GM23248 (cell line): ENCODE measurements around the gene KIF4A. TPM values are rescaled to one million over a fixed set of nuclear protein-coding genes. Genes with fewer than 3 reads are reported as not detected.

Experiments
- DNase-seq: peaks from one replicate; pipeline ENCODE4 v3.0.0-alpha.2; 2015
- H2AFZ ChIP-seq: fragments of 200-600 bp; sonication (generic); 2 replicates; pipeline ENCODE4 v1.6.1; 2016; ENCODE audit warnings: antibody characterized with exemption
- H3F3A ChIP-seq: fragments of 200-600 bp; sonication (generic); 2 replicates; pipeline ENCODE4 v1.6.1; 2016; ENCODE audit warnings: mild to moderate bottlenecking, antibody characterized with exemption, mixed run types; ENCODE audit not compliant: insufficient read depth
- H3K27ac ChIP-seq: fragments of 200-600 bp; sonication (generic); 2 replicates; pipeline ENCODE4 v1.5.1; 2016; ENCODE audit warnings: mild to moderate bottlenecking
- H3K27me3 ChIP-seq: fragments of 200-600 bp; sonication (generic); replicated peaks from 2 replicates; pipeline ENCODE4 v1.6.1; 2016; ENCODE audit warnings: mild to moderate bottlenecking; ENCODE audit not compliant: insufficient read depth
- H3K36me3 ChIP-seq: fragments of 200-600 bp; sonication (generic); 2 replicates; pipeline ENCODE4 v1.6.1; 2016; ENCODE audit warnings: low read depth, mild to moderate bottlenecking
- H3K4me1 ChIP-seq: fragments of 200-600 bp; sonication (generic); 2 replicates; pipeline ENCODE4 v1.6.1; 2016; ENCODE audit warnings: mild to moderate bottlenecking; ENCODE audit not compliant: insufficient read depth
- H3K4me2 ChIP-seq: fragments of 200-600 bp; sonication (generic); one replicate; pipeline ENCODE4 v1.6.1; 2016; ENCODE audit warnings: mild to moderate bottlenecking; ENCODE audit not compliant: unreplicated experiment
- H3K4me3 ChIP-seq: fragments of 200-600 bp; sonication (generic); 2 replicates; pipeline ENCODE4 v1.5.1; 2016; ENCODE audit warnings: mild to moderate bottlenecking
- H3K79me2 ChIP-seq: fragments of 200-600 bp; sonication (generic); 2 replicates; pipeline ENCODE4 v1.6.1; 2016; ENCODE audit warnings: mild to moderate bottlenecking; ENCODE audit not compliant: insufficient read depth
- H3K9ac ChIP-seq: fragments of 200-600 bp; sonication (generic); 2 replicates; pipeline ENCODE4 v1.6.1; 2016; ENCODE audit warnings: mild to moderate bottlenecking
- H3K9me2 ChIP-seq: fragments of 200-600 bp; sonication (generic); 2 replicates; pipeline ENCODE4 v1.6.1; 2016; ENCODE audit warnings: mixed run types, mild to moderate bottlenecking, moderate library complexity; ENCODE audit not compliant: insufficient read depth
- H3K9me3 ChIP-seq: fragments of 200-600 bp; sonication (generic); one replicate; pipeline ENCODE4 v1.6.1; 2017; ENCODE audit warnings: low read depth
- H4K20me1 ChIP-seq: fragments of 200-600 bp; sonication (generic); 2 replicates; pipeline ENCODE4 v1.6.0; 2016; ENCODE audit not compliant: insufficient read depth
- EZH2 ChIP-seq: fragments of 200-600 bp; sonication (generic); IDR thresholded peaks from 2 replicates; pipeline ENCODE4 v1.6.1; 2018; ENCODE audit warnings: antibody characterized with exemption, mild to moderate bottlenecking; ENCODE audit not compliant: insufficient read depth, poor library complexity, severe bottlenecking
- EZH2phosphoT487 ChIP-seq: fragments of 200-600 bp; sonication (generic); IDR thresholded peaks from 2 replicates; pipeline ENCODE4 v1.6.1; 2018; ENCODE audit warnings: antibody characterized with exemption, moderate library complexity, mild to moderate bottlenecking, low read depth; ENCODE audit not compliant: insufficient read depth
- WGBS, 2 experiments: methylation state at CpG; one replicate each; pipeline ENCODE4 v1.1.6; 2015 to 2017; ENCODE audit warnings: low lambda C conversion rate in 2 of 2, low coverage in 1 of 2; ENCODE audit errors: missing lambda C conversion rate in 2 of 2; 5-methylcytosine and 5-hydroxymethylcytosine counted together
- in situ Hi-C: fragments of 300-500 bp; cut with MboI; formaldehyde crosslinking; loops from 2 replicates; pipeline ENCODE4 v1.15.0; 2020
- polyA plus RNA-seq: library from polyadenylated mRNA; unstranded; fragments of >200 nt; fragmentation: Nextera tagmentation; extraction: Ambion mirVana; gene quantifications from 2 replicates; pipeline ENCODE4 v1.2.1, GENCODE V29; 2016
- small RNA-seq: library from RNA; depleted of rRNA; stranded (forward); fragments of <200 nt; gene quantifications from one replicate; pipeline ENCODE3, GENCODE V24; 2014; ENCODE audit warnings: low read depth, low replicate concordance
- total RNA-seq: library from RNA; depleted of rRNA; stranded (reverse); fragments of >200 nt; shearing (Covaris generic); gene quantifications from 2 replicates; pipeline ENCODE4 v1.2.3, GENCODE V29; 2014; rRNA removed

The KIF4A gene
- total and polyA plus RNA-seq, 2 experiments from 2014 or later: 5.6 to 7.6 TPM

- H3K9ac ChIP-seq: no peak overlapping the region
- in situ Hi-C loops: loop anchor here (25.0 kb wide), 1 partner anchor 201 kb away; no protein-coding TSS in a partner anchor
- no peaks in the 10 kb centered on the region for H4K20me1 ChIP-seq
- no peak overlapping the region for H3K4me2 ChIP-seq
- no peak for TF ChIP-seq EZH2
- no peak for TF ChIP-seq EZH2phosphoT487
- H3K4me1 ChIP-seq: no peaks in the 10 kb centered on the region
- no peaks in the 10 kb centered on the region for H3K9me3 ChIP-seq
- H3K27ac ChIP-seq: no peak overlapping the region
- 92 to 96% methylated on average over 2 of the region's 2 CpGs for WGBS, 2 experiments
- no peak overlapping the region for H2AFZ ChIP-seq
- no peak for DNase-seq
- no peaks in the 10 kb centered on the region for H3F3A ChIP-seq
- no peak overlapping the region for H3K4me3 ChIP-seq
- no peaks in the 10 kb centered on the region for H3K36me3 ChIP-seq
- no peaks in the 10 kb centered on the region for H3K9me2 ChIP-seq
- no peaks in the 10 kb centered on the region for H3K27me3 ChIP-seq
- H3K79me2 ChIP-seq: no peaks in the 10 kb centered on the region
Measured at GRCh38 chrX:70461026-70461425, 171.1 kb downstream of the KIF4A start.

DNA sequence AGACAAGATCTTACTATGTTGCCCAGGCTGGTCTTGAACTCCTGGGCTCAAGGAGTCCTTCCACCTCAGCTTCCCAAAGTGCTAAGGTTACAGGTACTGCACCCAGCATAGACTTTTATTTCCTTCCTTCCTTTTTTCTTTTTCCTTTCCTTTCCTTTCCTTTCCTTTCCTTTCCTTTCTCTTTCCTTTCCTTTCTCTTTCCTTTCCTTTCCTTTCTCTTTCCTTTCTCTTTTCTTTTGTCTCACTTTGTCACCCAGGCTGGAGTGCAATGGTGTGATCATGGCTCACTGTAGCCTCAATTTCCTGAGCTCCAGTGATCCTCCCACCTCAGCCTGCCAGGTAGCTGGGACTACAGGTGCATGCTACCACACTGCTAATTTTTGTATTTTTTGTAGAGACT is 174.1 kb downstream of the KIF4A start:
- no peak overlapping the region for H3K9ac ChIP-seq
- in situ Hi-C loops: loop anchor here (25.0 kb wide), 1 partner anchor 198 kb away; no protein-coding TSS in a partner anchor
- H4K20me1 ChIP-seq: no peaks in the 10 kb centered on the region
- H2AFZ ChIP-seq: no peak overlapping the region
- H3K27ac ChIP-seq: no peak overlapping the region
- no peaks in the 10 kb centered on the region for H3K27me3 ChIP-seq
- no peaks in the 10 kb centered on the region for H3K9me3 ChIP-seq
- DNase-seq: no peak
- H3K9me2 ChIP-seq: no peaks in the 10 kb centered on the region
- TF ChIP-seq EZH2 (no peak), EZH2phosphoT487 (no peak)
- H3F3A ChIP-seq: no peaks in the 10 kb centered on the region
- H3K4me1 ChIP-seq: no peaks in the 10 kb centered on the region
- no peaks in the 10 kb centered on the region for H3K79me2 ChIP-seq
- H3K4me3 ChIP-seq: no peak overlapping the region
- no peaks in the 10 kb centered on the region for H3K36me3 ChIP-seq
- H3K4me2 ChIP-seq: no peak overlapping the region

GRCh38 chrX:70466968-70467367 is 177.1 kb downstream of the KIF4A start:
- Histone ChIP-seq H2AFZ (no peak overlapping the region), H3K79me2 (no peaks in the 10 kb centered on the region), H3K36me3 (no peaks in the 10 kb centered on the region), H3K9me3 (no peaks in the 10 kb centered on the region), H3K9me2 (no peaks in the 10 kb centered on the region), H3K9ac (no peak overlapping the region), H4K20me1 (no peaks in the 10 kb centered on the region), H3K27me3 (no peaks in the 10 kb centered on the region), H3K27ac (no peak overlapping the region), H3K4me3 (no peak overlapping the region), H3F3A (no peaks in the 10 kb centered on the region), H3K4me1 (no peaks in the 10 kb centered on the region), H3K4me2 (no peak overlapping the region)
- in situ Hi-C loops: loop anchor here (25.0 kb wide), 1 partner anchor 195 kb away; no protein-coding TSS in a partner anchor
- no peak for TF ChIP-seq EZH2phosphoT487
- no peak for TF ChIP-seq EZH2
- DNase-seq: no peak

DNA sequence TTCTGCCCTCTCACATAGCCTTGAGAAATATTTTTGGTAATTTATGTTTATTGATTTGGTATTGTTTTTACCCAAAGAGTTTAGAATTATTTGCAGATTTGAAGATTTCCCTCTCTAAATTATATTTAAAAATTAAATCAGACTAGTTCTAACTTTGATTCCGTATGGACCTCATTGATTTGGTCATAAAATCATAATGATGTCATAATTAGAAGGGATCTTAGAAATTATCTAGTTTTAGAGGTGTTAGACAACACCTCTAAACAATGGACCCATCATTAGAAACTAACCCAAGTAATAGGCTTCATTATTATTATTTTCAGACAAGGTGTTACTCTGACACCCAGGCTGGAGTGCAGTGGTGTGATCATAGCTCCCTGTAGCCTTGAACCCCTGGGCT is 178.8 kb downstream of the KIF4A start:
- Histone ChIP-seq H4K20me1 (no peaks in the 10 kb centered on the region), H3K27me3 (no peaks in the 10 kb centered on the region), H3F3A (no peaks in the 10 kb centered on the region), H2AFZ (no peak overlapping the region), H3K4me3 (no peak overlapping the region), H3K4me2 (no peak overlapping the region), H3K9me2 (no peaks in the 10 kb centered on the region), H3K27ac (no peak overlapping the region), H3K4me1 (no peaks in the 10 kb centered on the region), H3K9me3 (no peaks in the 10 kb centered on the region), H3K36me3 (no peaks in the 10 kb centered on the region), H3K9ac (no peak overlapping the region), H3K79me2 (no peaks in the 10 kb centered on the region)
- in situ Hi-C loops: loop anchor here (25.0 kb wide), 1 partner anchor 194 kb away; no protein-coding TSS in a partner anchor
- WGBS, 2 experiments: 85 to 100% methylated on average over 1 of the region's 1 CpG
- TF ChIP-seq EZH2phosphoT487 (no peak), EZH2 (no peak)
- DNase-seq: no peak

Small RNA genes within 50 kb of the gene (small RNA-seq; reads per million reads assigned to genes)
- not detected for gene RNA5SP507
- not detected for gene RNU4-81P
- 0.56 reads per million for gene RNY4P23

Other genes starting within 250 kb of the KIF4A start
- not detected in 2 replicates for gene AWAT2, start 240.2 kb upstream of the KIF4A start, total RNA-seq
- gene AWAT2, start 240.2 kb upstream of the KIF4A start, polyA plus RNA-seq: not detected in 2 replicates
- gene OTUD6A, start 227.6 kb upstream of the KIF4A start, total RNA-seq: not detected in 2 replicates
- gene OTUD6A, start 227.6 kb upstream of the KIF4A start, polyA plus RNA-seq: not detected in 2 replicates
- gene IGBP1, start 156.7 kb upstream of the KIF4A start, total RNA-seq: 57.3 and 59.1 TPM in 2 replicates
- 31.8 and 33.6 TPM in 2 replicates for gene IGBP1, start 156.7 kb upstream of the KIF4A start, polyA plus RNA-seq
- not detected in 2 replicates for gene DGAT2L6, start 112.6 kb upstream of the KIF4A start, total RNA-seq
- gene DGAT2L6, start 112.6 kb upstream of the KIF4A start, polyA plus RNA-seq: not detected in 2 replicates
- not detected in 2 replicates for gene AWAT1, start 55.4 kb upstream of the KIF4A start, total RNA-seq
- not detected in 2 replicates for gene AWAT1, start 55.4 kb upstream of the KIF4A start, polyA plus RNA-seq
- not detected in 2 replicates for gene P2RY4, start 29.9 kb upstream of the KIF4A start, total RNA-seq
- not detected in 2 replicates for gene P2RY4, start 29.9 kb upstream of the KIF4A start, polyA plus RNA-seq
- gene ARR3, start 21.8 kb upstream of the KIF4A start, total RNA-seq: not detected in 2 replicates
- gene ARR3, start 21.8 kb upstream of the KIF4A start, polyA plus RNA-seq: not detected in 2 replicates
- not detected in 2 replicates for gene RAB41, start 7.9 kb upstream of the KIF4A start, total RNA-seq
- not detected in 2 replicates for gene RAB41, start 7.9 kb upstream of the KIF4A start, polyA plus RNA-seq
- gene PDZD11, start 177 bp upstream of the KIF4A start, total RNA-seq: 57.0 and 59.3 TPM in 2 replicates
- gene PDZD11, start 177 bp upstream of the KIF4A start, polyA plus RNA-seq: 110 and 116 TPM in 2 replicates
- gene GDPD2, start 133.2 kb downstream of the KIF4A start, total RNA-seq: not detected in 2 replicates
- gene GDPD2, start 133.2 kb downstream of the KIF4A start, polyA plus RNA-seq: not detected in 2 replicates
- 1.9 TPM in 2 replicates for gene DLG3, start 154.7 kb downstream of the KIF4A start, total RNA-seq
- 1.2 and 1.7 TPM in 2 replicates for gene DLG3, start 154.7 kb downstream of the KIF4A start, polyA plus RNA-seq